Body of pancreas (tissue), 4 donors: ENCODE results near the gene NGRN. TPM values are rescaled to one million over a fixed set of nuclear protein-coding genes. Genes with fewer than 3 reads are reported as not detected.

Source experiments
- ATAC-seq: fragments of 150-250 bp; one replicate; pipeline ENCODE4 v1.9.1; 2016
- DNase-seq, 4 donors: peaks; one replicate each; pipeline ENCODE4 v3.0.0-alpha.2; 2019
- H3K27ac ChIP-seq, 4 donors: fragments of 200-600 bp; sonication (generic); 1 replicate in 3 of 4; 2 replicates in 1 of 4; pipeline versions ENCODE4 v1.5.1 to v1.6.1; 2016 to 2019; ENCODE audit warnings: mild to moderate bottlenecking in 1 of 4, mixed read lengths in 1 of 4, moderate library complexity in 1 of 4
- H3K27me3 ChIP-seq, 2 donors: fragments of 200-600 bp; sonication (generic); one replicate each; pipeline ENCODE4 v1.6.0; 2016; ENCODE audit warnings: mild to moderate bottlenecking in 1 of 2
- H3K36me3 ChIP-seq, 2 donors: fragments of 200-600 bp; sonication (generic); replicated peaks in 1 of 2; 2 replicates each; pipeline ENCODE4 v1.5.1; 2016; ENCODE audit warnings: low read depth in 2 of 2; ENCODE audit not compliant: insufficient read depth in 1 of 2
- H3K4me1 ChIP-seq: fragments of 200-600 bp; sonication (generic); one replicate; pipeline ENCODE4 v1.6.0; 2016
- H3K4me3 ChIP-seq, 2 donors: fragments of 200-600 bp; sonication (generic); 1 replicate in 1 of 2; 2 replicates in 1 of 2; pipeline ENCODE4 v1.5.1; 2016 to 2019
- H3K9me3 ChIP-seq, 3 donors: fragments of 200-600 bp; sonication (generic); 1 replicate in 2 of 3; 2 replicates in 1 of 3; pipeline ENCODE4 v1.5.1; 2016
- CTCF ChIP-seq, 7 experiments: fragments of 450-650 bp in 4 of 7; fragments of 200-600 bp in 3 of 7; sonication (generic) in 3 of 7; IDR thresholded peaks; one replicate each; pipeline ENCODE4 v1.5.1; 2016 to 2019; ENCODE audit warnings: antibody characterized with exemption in 7 of 7
- POLR2A ChIP-seq, 3 donors: fragments of 450-650 bp; IDR thresholded peaks; one replicate each; pipeline ENCODE4 v1.6.1; 2016; ENCODE audit warnings: antibody characterized with exemption in 3 of 3, mild to moderate bottlenecking in 2 of 3
- WGBS, 2 donors: methylation state at CpG; one replicate each; pipeline ENCODE4 v1.1.5; 2017; 5-methylcytosine and 5-hydroxymethylcytosine counted together
- intact Hi-C: fragments of 100-400 bp; cut with DNase I; formaldehyde crosslinking; loops from one replicate; pipeline ENCODE4 v1.15.1; 2023
- total RNA-seq, 2 donors: library from RNA; depleted of rRNA; stranded (reverse); fragments of >200 nt; gene quantifications; one replicate each; pipeline ENCODE4 v1.1.0, GENCODE V29; 2016

NGRN gene
- total RNA-seq, 2 donors from 2014 or later: 27.4 to 27.8 TPM

GRCh38 chr15:90264671-90265070 lies 801 bp upstream of the NGRN start:
- ATAC-seq (no peak), DNase-seq (no peak)
- Histone ChIP-seq H3K4me3 (peak overlapping the region in 1 of 2 donors; percentile 47), H3K4me1 (peaks cover 34% of the 10 kb centered on the region), H3K27ac (peak overlapping the region; percentile 88 to 95 (median 92)), H3K9me3 (no peaks in the 10 kb centered on the region), H3K36me3 (no peaks in the 10 kb centered on the region), H3K27me3 (no peaks in the 10 kb centered on the region)
- TF ChIP-seq CTCF (IDR thresholded peaks at IDR 0.05) (no peak), POLR2A (IDR thresholded peaks at IDR 0.05) (no peak)
- 17% methylated on average over 1 to 4 of the region's 4 CpGs for WGBS, 2 donors
- intact Hi-C loops: no loop called here

GRCh38 chr15:90266061-90266431 lies 574 bp downstream of the NGRN start:
- Histone ChIP-seq H3K27me3 (no peaks in the 10 kb centered on the region), H3K4me3 (peak overlapping the region; percentile 47 to 60), H3K27ac (peak overlapping the region; percentile 88 to 95 (median 92)), H3K36me3 (no peaks in the 10 kb centered on the region), H3K4me1 (peaks cover 45% of the 10 kb centered on the region), H3K9me3 (no peaks in the 10 kb centered on the region)
- no peak for TF ChIP-seq POLR2A (IDR thresholded peaks at IDR 0.05)
- TF ChIP-seq CTCF (IDR thresholded peaks at IDR 0.05): no peak
- peak in 2 of 4 donors; percentile 10 to 19 for DNase-seq
- ATAC-seq: peak; percentile 7
- intact Hi-C loops: no loop called here
- 0 to 1% methylated on average over 16 of the region's 16 CpGs for WGBS, 2 donors

- Histone ChIP-seq H3K4me1 (peaks cover 45% of the 10 kb centered on the region), H3K27ac (peak overlapping the region in 3 of 4 donors; percentile 88 to 95 (median 94)), H3K4me3 (peak overlapping the region; percentile 47 to 60), H3K9me3 (no peaks in the 10 kb centered on the region), H3K27me3 (no peaks in the 10 kb centered on the region), H3K36me3 (peaks cover 0 to 3% of the 10 kb centered on the region in 2 donors)
- WGBS, 2 donors: 9% methylated on average over 15 of the region's 15 CpGs
- ATAC-seq (no peak), DNase-seq (peak in 1 of 4 donors; percentile 29)
- intact Hi-C loops: no loop called here
- TF ChIP-seq CTCF (IDR thresholded peaks at IDR 0.05): no peak
- no peak for TF ChIP-seq POLR2A (IDR thresholded peaks at IDR 0.05)
Measured at GRCh38 chr15:90266485-90266884, 1.0 kb downstream of the NGRN start.

- ATAC-seq: no peak
- Histone ChIP-seq H3K4me1 (peaks cover 45% of the 10 kb centered on the region), H3K9me3 (no peaks in the 10 kb centered on the region), H3K4me3 (no peak overlapping the region), H3K36me3 (peaks cover 0 to 3% of the 10 kb centered on the region in 2 donors), H3K27ac (no peak overlapping the region), H3K27me3 (no peaks in the 10 kb centered on the region)
- DNase-seq: no peak
- intact Hi-C loops: no loop called here
- no peak for TF ChIP-seq POLR2A (IDR thresholded peaks at IDR 0.05)
- no peak for TF ChIP-seq CTCF (IDR thresholded peaks at IDR 0.05)
- 67 to 70% methylated on average over 1 of the region's 1 CpG for WGBS, 2 donors
Measured at GRCh38 chr15:90268415-90268814, 2.9 kb downstream of the NGRN start.

- ATAC-seq (no peak), DNase-seq (no peak)
- intact Hi-C loops: no loop called here
- Histone ChIP-seq H3K4me3 (no peak overlapping the region), H3K9me3 (no peaks in the 10 kb centered on the region), H3K36me3 (peaks cover 0 to 3% of the 10 kb centered on the region in 2 donors), H3K27me3 (no peaks in the 10 kb centered on the region), H3K27ac (no peak overlapping the region), H3K4me1 (peaks cover 36% of the 10 kb centered on the region)
- 82 to 85% methylated on average over 7 to 10 of the region's 10 CpGs for WGBS, 2 donors
- TF ChIP-seq POLR2A (IDR thresholded peaks at IDR 0.05): no peak
- no peak for TF ChIP-seq CTCF (IDR thresholded peaks at IDR 0.05)
Measured at GRCh38 chr15:90270502-90271150, 5.2 kb downstream of the NGRN start.
